ENCODE data around the gene ATXN1L. TPM values are rescaled to one million over a fixed set of nuclear protein-coding genes. Genes with fewer than 3 reads are reported as not detected.
"Not testable (repeated sequence)": the region's sequence is repeated elsewhere in the genome, so short reads cannot be mapped to it uniquely, and the experiment has no call there.

ATXN1L gene
- total RNA-seq, 2 donors from 2014 or later: 26.5 to 26.9 TPM

GRCh38 chr16:71848622-71849021 lies 2.8 kb downstream of the ATXN1L start:
- DNase-seq (ENCODE audit: low spot score): no peak
- intact Hi-C loops (cut with DNase I): loop anchor here in 1 of 2 donors (5.0 kb wide), 1 partner anchor 36 kb away; no protein-coding TSS in a partner anchor

DNA sequence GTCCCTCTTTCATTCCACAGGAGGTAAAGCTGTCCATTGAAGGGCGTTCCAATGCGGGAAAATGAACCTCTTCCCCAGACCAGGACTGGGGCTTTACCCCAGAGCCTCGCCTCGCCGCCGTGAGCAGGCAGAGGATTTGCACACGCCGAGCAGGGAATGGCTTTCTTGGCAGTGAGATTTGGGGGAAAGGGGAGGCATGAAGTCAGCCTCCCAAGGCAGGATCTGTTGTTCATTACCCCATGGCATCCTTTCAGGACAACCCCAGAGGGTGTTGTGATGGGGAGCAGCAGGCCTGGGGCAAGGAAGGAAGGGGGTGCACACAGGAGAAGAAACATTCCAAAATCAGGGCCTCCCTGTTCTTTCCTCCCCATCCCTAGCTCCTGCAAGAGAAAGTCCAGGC lies 6.0 kb downstream of the ATXN1L start:
- intact Hi-C loops (cut with DNase I): no loop called here
- no peak for DNase-seq (ENCODE audit: low spot score)

GRCh38 chr16:71852158-71852557 lies 6.4 kb downstream of the ATXN1L start:
- DNase-seq (ENCODE audit: low spot score): no peak
- intact Hi-C loops (cut with DNase I): no loop called here

DNA sequence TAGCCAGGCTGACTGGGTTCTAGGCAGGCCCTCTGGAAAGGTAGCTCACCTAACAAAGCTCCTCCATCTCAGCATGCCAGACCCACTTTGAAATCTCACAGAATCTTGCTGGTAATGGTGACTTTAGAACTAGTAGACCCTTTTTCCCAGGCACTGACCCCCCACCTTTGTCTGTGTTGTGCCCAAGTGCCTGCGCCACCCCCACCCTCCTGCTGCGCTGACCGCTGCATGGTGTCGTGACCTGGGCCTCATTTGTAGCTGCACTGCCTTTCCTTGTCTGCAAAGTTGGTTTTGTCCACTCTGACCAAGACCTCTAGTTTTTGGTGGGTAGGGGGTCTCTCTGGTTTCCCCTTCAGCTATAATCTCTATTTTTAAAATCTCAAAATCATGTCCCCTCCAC lies 6.8 kb downstream of the ATXN1L start:
- intact Hi-C loops (cut with DNase I): no loop called here
- DNase-seq (ENCODE audit: low spot score): no peak

DNA sequence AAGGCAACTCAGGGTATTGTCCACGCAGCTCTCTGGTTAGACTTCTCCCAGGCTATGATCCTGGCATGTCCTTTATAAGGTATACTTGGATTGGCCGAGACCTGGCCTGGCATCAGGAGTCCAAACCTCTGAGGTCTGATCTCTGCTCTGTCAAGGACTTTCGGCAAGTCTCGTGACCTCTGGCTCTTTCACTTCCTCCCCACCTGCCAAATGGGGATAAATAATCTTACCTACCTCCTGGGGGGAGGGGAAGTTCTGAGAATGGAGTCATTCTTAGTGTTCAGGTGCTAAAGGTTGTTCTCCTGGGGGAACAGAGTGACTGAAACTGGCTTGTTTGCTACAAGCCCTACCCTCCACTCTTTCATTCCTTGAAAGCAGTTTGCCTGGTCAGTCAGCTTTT lies 7.6 kb downstream of the ATXN1L start:
- no peak for DNase-seq (ENCODE audit: low spot score)
- intact Hi-C loops (cut with DNase I): no loop called here

- DNase-seq (ENCODE audit: low spot score): no peak
- intact Hi-C loops (cut with DNase I): no loop called here
Measured at GRCh38 chr16:71854369-71854948, 8.7 kb downstream of the ATXN1L start.

DNA sequence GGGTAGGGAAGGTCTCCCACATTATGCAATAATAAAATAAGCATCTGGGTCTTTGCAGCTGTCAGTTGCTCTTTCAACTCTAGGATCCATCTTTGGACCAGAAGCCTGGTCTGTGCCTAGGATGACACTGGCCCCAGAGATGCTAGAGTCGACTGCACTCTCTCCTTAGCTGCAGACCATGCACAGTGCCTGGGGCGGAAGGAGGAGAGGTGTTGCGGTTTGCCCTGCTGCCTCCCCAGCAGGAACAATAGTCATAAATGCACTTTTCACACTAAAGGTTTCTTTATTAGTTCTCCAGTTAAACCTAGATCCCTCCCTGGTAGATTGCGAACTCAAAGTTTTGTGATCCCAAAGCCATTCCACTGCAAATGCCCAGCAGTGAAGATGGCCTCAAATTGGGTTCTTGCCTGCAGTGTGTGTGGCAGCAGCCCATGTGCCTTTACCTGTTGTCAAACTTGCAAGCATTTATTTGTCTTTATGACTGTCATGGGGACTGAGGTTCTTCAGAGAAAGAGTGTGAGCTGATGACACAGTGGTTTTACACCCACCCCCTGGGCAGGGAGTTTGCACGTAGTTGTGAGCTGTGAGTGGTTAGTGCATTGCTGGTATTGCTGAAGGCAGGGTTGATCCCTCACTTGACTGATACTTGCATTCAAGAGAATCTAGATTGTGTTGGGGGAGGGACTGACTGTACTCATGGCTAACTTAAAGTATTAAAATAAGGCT lies 10.3 kb downstream of the ATXN1L start:
- no peak for DNase-seq (ENCODE audit: low spot score)
- intact Hi-C loops (cut with DNase I): no loop called here

- intact Hi-C loops (cut with DNase I): no loop called here
- DNase-seq (ENCODE audit: low spot score): no peak
Measured at GRCh38 chr16:71859762-71860521, 14.2 kb downstream of the ATXN1L start.

DNA sequence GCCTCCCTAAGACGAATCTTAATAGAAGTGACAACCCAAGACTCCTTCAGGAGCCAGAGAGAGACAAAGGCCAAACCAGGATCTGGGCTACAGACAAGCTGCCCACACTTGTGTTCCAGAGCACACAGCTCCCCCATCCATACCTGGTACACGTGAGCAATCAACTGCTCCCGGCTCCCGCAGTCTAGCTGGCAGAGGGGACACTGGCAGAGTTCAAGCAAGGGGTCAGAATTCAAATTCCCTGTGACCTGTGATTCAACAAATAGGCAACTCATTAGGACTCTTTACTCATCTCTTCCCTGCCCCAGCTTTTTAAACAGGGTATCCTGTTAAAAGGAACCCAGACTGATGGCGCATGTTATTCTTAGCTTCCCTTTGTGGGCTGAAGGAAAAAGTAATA lies 18.2 kb downstream of the ATXN1L start:
- no peak for DNase-seq (ENCODE audit: low spot score)
- intact Hi-C loops (cut with DNase I): no loop called here

GRCh38 chr16:71865173-71865863 lies 19.5 kb downstream of the ATXN1L start:
- intact Hi-C loops (cut with DNase I): no loop called here
- DNase-seq (ENCODE audit: low spot score): no peak

- intact Hi-C loops (cut with DNase I); DNase-seq (ENCODE audit: low spot score): not testable (repeated sequence)
Measured at GRCh38 chr16:71867175-71867574, 21.4 kb downstream of the ATXN1L start.

DNA sequence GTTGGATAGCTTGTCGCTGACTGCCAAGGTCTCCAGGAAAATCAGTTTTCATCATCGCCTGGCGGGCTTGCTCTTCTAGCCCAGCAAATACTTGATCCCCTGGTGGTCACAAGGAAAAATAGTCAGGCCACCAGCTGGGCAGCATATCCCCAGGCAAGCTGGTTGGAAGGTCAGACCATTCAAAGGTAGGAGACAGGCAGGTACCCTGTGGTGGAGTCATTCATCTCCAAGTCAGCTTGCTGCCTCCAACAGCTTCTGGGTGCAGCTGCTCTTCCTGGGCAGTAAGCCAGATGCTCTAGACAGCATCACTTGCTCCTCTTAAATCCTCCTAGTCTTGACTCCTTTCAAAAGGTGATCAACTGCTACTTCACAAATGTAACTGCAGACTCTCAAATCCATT lies 22.2 kb downstream of the ATXN1L start:
- no peak for DNase-seq (ENCODE audit: low spot score)
- intact Hi-C loops (cut with DNase I): no loop called here

GRCh38 chr16:71869089-71869488 lies 23.3 kb downstream of the ATXN1L start:
- no peak for DNase-seq (ENCODE audit: low spot score)

GRCh38 chr16:71870818-71871217 lies 25.0 kb downstream of the ATXN1L start:
- intact Hi-C loops (cut with DNase I): no loop called here
- no peak for DNase-seq (ENCODE audit: low spot score)

More at GRCh38 chr16:71869089-71869488, 23.3 kb downstream of the ATXN1L start:
- intact Hi-C loops (cut with DNase I): no loop called here

DNA sequence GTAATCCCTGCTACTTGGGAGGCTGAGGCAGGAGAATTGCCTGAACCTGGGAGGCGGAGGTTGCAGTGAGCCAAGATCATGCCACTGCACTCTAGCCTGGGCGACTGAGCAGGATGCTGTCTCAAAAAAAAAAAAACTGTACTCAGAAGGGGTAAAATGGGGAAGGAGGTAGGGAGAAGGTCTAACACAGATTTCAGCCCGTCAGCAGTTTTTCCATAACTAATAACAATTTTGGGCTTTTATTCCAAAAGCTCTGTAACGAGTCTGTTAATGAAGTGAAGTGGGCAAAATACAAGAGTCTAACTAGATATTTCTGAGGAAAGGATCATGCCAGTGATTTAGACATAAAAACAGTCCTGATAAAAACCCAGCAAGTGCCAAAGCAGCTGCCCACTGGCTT lies 27.4 kb downstream of the ATXN1L start:
- DNase-seq (ENCODE audit: low spot score): no peak
- intact Hi-C loops (cut with DNase I): no loop called here

GRCh38 chr16:71878911-71879310 lies 33.1 kb downstream of the ATXN1L start:
- no peak for DNase-seq (ENCODE audit: low spot score)
- intact Hi-C loops (cut with DNase I): no loop called here

GRCh38 chr16:71880176-71880575 lies 34.4 kb downstream of the ATXN1L start:
- DNase-seq (ENCODE audit: low spot score): no peak
- intact Hi-C loops (cut with DNase I): loop anchor here in 1 of 2 donors (5.0 kb wide), 1 partner anchor 82 kb away; no protein-coding TSS in a partner anchor

DNA sequence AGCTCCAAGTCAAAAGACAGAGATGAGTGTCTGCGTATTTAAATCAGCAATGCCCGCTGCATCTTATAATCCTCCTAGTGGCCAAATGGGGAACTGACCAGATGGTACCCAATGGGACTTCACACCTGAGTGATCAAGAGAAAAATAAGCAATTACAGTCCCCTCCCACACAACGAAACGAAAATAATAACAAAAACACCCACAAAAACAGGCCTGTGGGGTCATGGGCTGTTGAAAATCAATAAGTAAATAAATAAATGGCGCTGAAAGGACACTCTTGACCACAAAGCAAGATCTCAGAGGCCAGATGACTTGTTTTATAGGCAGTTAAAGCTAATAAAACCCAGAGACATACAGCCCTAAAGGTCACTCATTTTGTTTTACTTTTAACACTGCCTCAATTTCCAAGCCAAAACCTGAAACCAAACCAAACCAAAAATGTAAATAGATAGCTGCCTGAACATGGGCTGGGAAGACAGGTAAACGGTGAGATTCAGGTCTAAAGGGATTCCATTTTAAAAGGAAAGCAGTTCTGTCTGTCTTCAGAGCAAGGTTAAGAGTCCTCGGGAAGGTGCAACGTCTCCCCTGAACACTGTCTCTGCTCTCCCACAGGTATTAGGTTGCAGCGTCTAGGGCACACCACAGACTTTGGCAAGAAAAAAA lies 36.9 kb downstream of the ATXN1L start:
- DNase-seq (ENCODE audit: low spot score): no peak
- intact Hi-C loops (cut with DNase I): loop anchor here in 1 of 2 donors (5.0 kb wide), 1 partner anchor 80 kb away; no protein-coding TSS in a partner anchor

DNA sequence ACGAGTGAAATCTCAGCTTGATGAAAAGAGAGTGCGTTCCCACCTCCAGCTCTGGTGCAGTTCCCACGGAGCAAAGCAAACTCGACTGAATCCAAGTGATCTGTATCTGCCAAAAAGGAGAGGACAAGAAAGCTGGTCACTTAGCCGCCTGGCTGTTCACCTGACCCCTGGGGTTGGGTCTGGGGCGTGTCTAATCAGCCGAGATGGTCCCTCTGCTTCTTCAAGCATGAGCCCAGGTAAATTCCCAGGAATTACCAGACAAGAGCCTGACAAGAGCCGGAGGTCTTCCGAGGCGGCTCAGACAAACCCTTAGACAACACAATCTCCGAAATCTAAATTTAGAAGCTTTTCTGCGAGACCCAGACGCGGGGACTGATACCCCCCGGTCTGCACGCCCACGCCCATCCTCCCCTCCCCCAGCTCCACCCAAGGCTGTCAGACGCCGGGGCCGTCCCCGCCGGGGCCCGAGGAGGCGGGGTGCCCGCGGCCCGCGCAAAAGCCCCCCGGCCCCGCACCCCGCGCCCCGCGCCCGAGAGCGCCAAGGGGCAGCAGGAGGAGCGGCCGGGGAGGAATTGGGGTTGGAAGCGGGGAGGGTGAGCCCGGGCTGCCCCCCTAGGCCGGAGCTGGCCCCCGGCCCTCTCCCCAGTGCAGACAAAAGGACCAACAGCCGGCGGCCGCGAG lies 37.5 kb downstream of the ATXN1L start:
- DNase-seq (ENCODE audit: low spot score): no peak
- intact Hi-C loops (cut with DNase I): loop anchor here in 1 of 2 donors (5.0 kb wide), 1 partner anchor 79 kb away; no protein-coding TSS in a partner anchor
